NT2/D1 (cell line): Measurements from ENCODE around the gene SLC12A1.
A peak's percentile ranks its signal among the peaks of the same experiment; 100 is the strongest.

ENCODE experiments used
- DNase-seq: peaks from one replicate; pipeline ENCODE4 v3.0.0-alpha.2; 2011; ENCODE audit warnings: low read depth, low spot score
- H3K27me3 ChIP-seq: 2 replicates; pipeline ENCODE4 v1.6.0; 2011; ENCODE audit warnings: mild to moderate bottlenecking; ENCODE audit not compliant: insufficient read length, insufficient read depth
- H3K36me3 ChIP-seq: 2 replicates; pipeline ENCODE4 v1.6.1; 2011; ENCODE audit warnings: mild to moderate bottlenecking, low read length, mixed read lengths; ENCODE audit not compliant: insufficient read depth, insufficient read length
- H3K4me1 ChIP-seq: 2 replicates; pipeline ENCODE4 v1.5.1; 2011; ENCODE audit not compliant: insufficient read depth, insufficient read length
- H3K4me3 ChIP-seq: 2 replicates; pipeline ENCODE4 v1.5.1; 2011; ENCODE audit warnings: low read depth; ENCODE audit not compliant: insufficient read length
- H3K9ac ChIP-seq: 2 replicates; pipeline ENCODE4 v1.6.0; 2011; ENCODE audit warnings: low read depth; ENCODE audit not compliant: insufficient read length
- H3K9me3 ChIP-seq: 2 replicates; pipeline ENCODE4 v1.5.1; 2011; ENCODE audit warnings: mild to moderate bottlenecking, low read length; ENCODE audit not compliant: insufficient read depth
- SUZ12 ChIP-seq: IDR thresholded peaks from 2 replicates; pipeline ENCODE4 v1.6.1; 2011; ENCODE audit not compliant: insufficient read length, insufficient read depth; ENCODE audit errors: extremely low read depth
- YY1 ChIP-seq: IDR thresholded peaks from 2 replicates; pipeline ENCODE4 v1.6.1; 2011; ENCODE audit not compliant: insufficient read length, insufficient read depth
- ZNF274 ChIP-seq: IDR thresholded peaks from 2 replicates; pipeline ENCODE4 v1.6.1; 2011; ENCODE audit warnings: mild to moderate bottlenecking, low read depth, low read length

Gene SLC12A1

GRCh38 chr15:48205981-48206380 is at the start of gene SLC12A1:
Gene SLC12A1, plus strand, starts transcription at chr15:48206302. Its CDS starts 1,418 bp downstream, at chr15:48207720.
- H3K4me1 ChIP-seq, result no peaks in the 10 kb centered on the region
- no peaks in the 10 kb centered on the region for H3K9me3 ChIP-seq
- H3K9ac ChIP-seq, result no peak within 1 kb of the TSS
- DNase-seq, result no peak
- H3K36me3 ChIP-seq, result no peaks in the 10 kb centered on the region
- H3K27me3 ChIP-seq, result no peaks in the 10 kb centered on the region
- no peak within 1 kb of the TSS for H3K4me3 ChIP-seq
- TF ChIP-seq ZNF274, result no peak
- TF ChIP-seq SUZ12, result no peak
- TF ChIP-seq YY1, result no peak

GRCh38 chr15:48168616-48169015 is 37.5 kb upstream of the SLC12A1 start:
- Histone ChIP-seq H3K36me3 (peaks cover 2% of the 10 kb centered on the region), H3K9ac (no peak overlapping the region), H3K9me3 (no peaks in the 10 kb centered on the region), H3K4me3 (no peak overlapping the region), H3K4me1 (no peaks in the 10 kb centered on the region), H3K27me3 (no peaks in the 10 kb centered on the region)
- no peak for DNase-seq
- TF ChIP-seq ZNF274 (no peak), YY1 (no peak), SUZ12 (no peak)

GRCh38 chr15:48170981-48171380 is 35.1 kb upstream of the SLC12A1 start:
- Histone ChIP-seq H3K36me3 (no peaks in the 10 kb centered on the region), H3K9me3 (no peaks in the 10 kb centered on the region), H3K9ac (no peak overlapping the region), H3K27me3 (no peaks in the 10 kb centered on the region), H3K4me1 (no peaks in the 10 kb centered on the region), H3K4me3 (no peak overlapping the region)
- no peak for TF ChIP-seq ZNF274
- no peak for TF ChIP-seq SUZ12
- TF ChIP-seq YY1, result no peak
- no peak for DNase-seq

GRCh38 chr15:48175126-48175525 is 31.0 kb upstream of the SLC12A1 start:
- Histone ChIP-seq H3K36me3 (no peaks in the 10 kb centered on the region), H3K4me3 (no peak overlapping the region), H3K9me3 (no peaks in the 10 kb centered on the region), H3K4me1 (no peaks in the 10 kb centered on the region), H3K27me3 (no peaks in the 10 kb centered on the region), H3K9ac (no peak overlapping the region)
- DNase-seq, result no peak
- TF ChIP-seq ZNF274 (no peak), YY1 (no peak)

GRCh38 chr15:48176112-48176511 is 30.0 kb upstream of the SLC12A1 start:
- no peaks in the 10 kb centered on the region for H3K4me1 ChIP-seq
- DNase-seq, result no peak
- no peaks in the 10 kb centered on the region for H3K36me3 ChIP-seq
- no peak for TF ChIP-seq ZNF274
- TF ChIP-seq SUZ12, result no peak
- TF ChIP-seq YY1, result no peak
- H3K9ac ChIP-seq, result no peak overlapping the region
- H3K9me3 ChIP-seq, result no peaks in the 10 kb centered on the region
- no peak overlapping the region for H3K4me3 ChIP-seq
- no peaks in the 10 kb centered on the region for H3K27me3 ChIP-seq

GRCh38 chr15:48176957-48177356 is 29.1 kb upstream of the SLC12A1 start:
- H3K9ac ChIP-seq, result peak overlapping the region; percentile 21
- H3K9me3 ChIP-seq, result no peaks in the 10 kb centered on the region
- no peak for DNase-seq
- no peaks in the 10 kb centered on the region for H3K4me1 ChIP-seq
- no peaks in the 10 kb centered on the region for H3K36me3 ChIP-seq
- no peak for TF ChIP-seq SUZ12
- no peak for TF ChIP-seq ZNF274
- TF ChIP-seq YY1, result no peak
- H3K27me3 ChIP-seq, result no peaks in the 10 kb centered on the region
- peak overlapping the region; percentile 59 for H3K4me3 ChIP-seq

- DNase-seq, result no peak
- peak overlapping the region; percentile 82 for H3K9ac ChIP-seq
These were observed 28.7 kb upstream of the SLC12A1 start for GRCh38 chr15:48177383-48177765.

More at GRCh38 chr15:48177383-48177765, 28.7 kb upstream of the SLC12A1 start:
- Histone ChIP-seq H3K4me1 (no peaks in the 10 kb centered on the region), H3K36me3 (no peaks in the 10 kb centered on the region), H3K9me3 (no peaks in the 10 kb centered on the region), H3K27me3 (no peaks in the 10 kb centered on the region), H3K4me3 (peak overlapping the region; percentile 59)
- TF ChIP-seq YY1, result no peak
- TF ChIP-seq ZNF274, result no peak
- TF ChIP-seq SUZ12, result no peak
